GM21825 (cell line): ENCODE results near the gene GUCY1B1.

Source experiments
- ATAC-seq: cut with Tn5 transposase; IDR thresholded peaks from one replicate; pipeline ENCODE4 v1.9.1; 2021; ENCODE audit warnings: mild to moderate bottlenecking, moderate library complexity; ENCODE audit not compliant: unreplicated experiment

The GUCY1B1 gene

GRCh38 chr4:155758481-155759371 is at the start of gene GUCY1B1:
Gene GUCY1B1, plus strand, starts transcription at chr4:155759021. Its CDS starts 120 bp downstream, at chr4:155759141.
- ATAC-seq, result peak; percentile 97

GRCh38 chr4:155709918-155710317 is 48.9 kb upstream of the GUCY1B1 start:
- ATAC-seq, result no peak

- no peak for ATAC-seq
These were observed 47.3 kb upstream of the GUCY1B1 start for GRCh38 chr4:155711556-155711955.

GRCh38 chr4:155712846-155713245 is 46.0 kb upstream of the GUCY1B1 start:
- ATAC-seq, result no peak

GRCh38 chr4:155713911-155714310 is 44.9 kb upstream of the GUCY1B1 start:
- no peak for ATAC-seq

- ATAC-seq, result no peak
These were observed 36.5 kb upstream of the GUCY1B1 start for GRCh38 chr4:155722336-155722735.

GRCh38 chr4:155722816-155723499 is 35.9 kb upstream of the GUCY1B1 start:
- no peak for ATAC-seq

- no peak for ATAC-seq
These were observed 34.1 kb upstream of the GUCY1B1 start for GRCh38 chr4:155724731-155725130.

GRCh38 chr4:155734065-155734464 is 24.8 kb upstream of the GUCY1B1 start:
- ATAC-seq, result no peak

GRCh38 chr4:155734951-155735350 is 23.9 kb upstream of the GUCY1B1 start:
- no peak for ATAC-seq

- ATAC-seq, result no peak
These were observed 23.3 kb upstream of the GUCY1B1 start for GRCh38 chr4:155735496-155735895.

- no peak for ATAC-seq
These were observed 20.3 kb upstream of the GUCY1B1 start for GRCh38 chr4:155738548-155738947.

- ATAC-seq, result no peak
These were observed 17.3 kb upstream of the GUCY1B1 start for GRCh38 chr4:155741546-155741945.

- no peak for ATAC-seq
These were observed 16.4 kb upstream of the GUCY1B1 start for GRCh38 chr4:155742310-155743015.

- ATAC-seq, result no peak
These were observed 12.8 kb upstream of the GUCY1B1 start for GRCh38 chr4:155745984-155746383.

GRCh38 chr4:155748039-155748438 is 10.8 kb upstream of the GUCY1B1 start:
- ATAC-seq, result no peak

- ATAC-seq, result no peak
These were observed 9.8 kb upstream of the GUCY1B1 start for GRCh38 chr4:155749041-155749440.

- no peak for ATAC-seq
These were observed 7.3 kb upstream of the GUCY1B1 start for GRCh38 chr4:155751569-155751968.

GRCh38 chr4:155757745-155758265 is 1.0 kb upstream of the GUCY1B1 start:
- no peak for ATAC-seq

- peak; percentile 23 for ATAC-seq
These were observed 791 bp downstream of the GUCY1B1 start for GRCh38 chr4:155759372-155760252.
